A549 (cell line): ENCODE data around the gene DUOX1.

Experiments used
- CTCF ChIP-seq: fragments of >200 bp; sonication (Bioruptor Twin); formaldehyde crosslinking; IDR thresholded peaks from 3 replicates; pipeline ENCODE4 v1.5.1; 2016
- MAZ ChIP-seq: fragments of 150-350 bp; IDR thresholded peaks from 2 replicates; pipeline ENCODE4 v1.6.1; 2014; ENCODE audit warnings: antibody characterized with exemption, low read depth, low read length, borderline replicate concordance

GRCh38 chr15:45201869-45202268, 72.1 kb downstream of the DUOX1 start:
- no peak for TF ChIP-seq MAZ
- no peak for TF ChIP-seq CTCF
